ENCODE data around the gene PRSS12.

DNA sequence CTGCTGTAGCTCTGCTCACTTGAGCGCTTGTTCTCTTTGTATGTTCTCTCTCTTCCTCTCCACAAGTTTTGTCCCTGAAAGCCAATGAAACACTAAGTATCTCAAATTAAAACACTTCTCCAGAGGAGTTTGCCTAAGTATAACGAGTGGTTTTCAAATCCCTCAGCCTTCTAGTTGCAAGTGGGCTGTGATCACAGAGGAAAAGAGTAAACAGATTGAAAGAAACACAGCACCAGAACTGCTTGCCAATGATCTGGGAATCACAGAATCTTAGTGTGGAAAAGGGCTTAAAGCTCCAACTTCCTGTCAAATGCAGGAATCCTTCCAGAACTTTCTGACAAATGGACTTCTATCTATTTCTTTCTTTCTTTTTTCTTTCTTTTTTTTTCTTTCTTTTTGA, 4.8 kb upstream of the PRSS12 start:
- TF ChIP-seq ARNT (IDR thresholded peaks at IDR 0.05) (no peak), SP1 (IDR thresholded peaks at IDR 0.05) (no peak), FOXM1 (IDR thresholded peaks at IDR 0.05; ENCODE audit: borderline replicate concordance) (no peak), ELF4 (IDR thresholded peaks at IDR 0.05) (no peak), TARDBP (IDR thresholded peaks at IDR 0.05) (no peak), CTBP1 (IDR thresholded peaks at IDR 0.05; ENCODE audit: borderline replicate concordance) (no peak), L3MBTL2 (conservative IDR thresholded peaks at IDR 0.05) (no peak)

Data from HEK293T (cell line).